Erythroblast (primary cell): Measurements from ENCODE around the gene APOO.
A peak's percentile ranks its signal among the peaks of the same experiment; 100 is the strongest.
"Not testable (repeated sequence)": the region's sequence is repeated elsewhere in the genome, so short reads cannot be mapped to it uniquely, and the experiment has no call there.

Experiments used
- DNase-seq, 2 experiments: peaks; one replicate each; lab custom pipeline; 2025; lab: John Stamatoyannopoulos, UW
- GATA1 ChIP-seq: IDR thresholded peaks from 2 replicates; pipeline ENCODE4 v1.6.1; 2011; ENCODE audit warnings: low read depth, mild to moderate bottlenecking, control low read depth, low read length, moderate library complexity
- POLR2A ChIP-seq: IDR thresholded peaks from 2 replicates; pipeline ENCODE4 v1.6.1; 2011; ENCODE audit warnings: mild to moderate bottlenecking, low read length

The APOO gene

GRCh38 chrX:23890933-23891332 is 16.8 kb downstream of the APOO start:
- DNase-seq, result no peak
- TF ChIP-seq POLR2A (no peak), GATA1 (no peak)

GRCh38 chrX:23888887-23889501 is 18.7 kb downstream of the APOO start:
- no peak for DNase-seq

GRCh38 chrX:23887918-23888317 is 19.8 kb downstream of the APOO start:
- no peak for DNase-seq
- no peak for TF ChIP-seq GATA1
- TF ChIP-seq POLR2A, result no peak

More at GRCh38 chrX:23888887-23889501, 18.7 kb downstream of the APOO start:
- no peak for TF ChIP-seq GATA1
- TF ChIP-seq POLR2A, result no peak

- no peak for TF ChIP-seq POLR2A
- TF ChIP-seq GATA1, result no peak
- peak; percentile 64 to 81 for DNase-seq
Observed at GRCh38 chrX:23887451-23887850, 20.3 kb downstream of the APOO start.

GRCh38 chrX:23885803-23886202 is 21.9 kb downstream of the APOO start:
- DNase-seq, result no peak

GRCh38 chrX:23884427-23885024 is 23.2 kb downstream of the APOO start:
- DNase-seq, result peak; percentile 60 to 82
- TF ChIP-seq GATA1 (no peak), POLR2A (no peak)

More at GRCh38 chrX:23885803-23886202, 21.9 kb downstream of the APOO start:
- TF ChIP-seq GATA1 (no peak), POLR2A (no peak)

- peak; percentile 1 to 53 for DNase-seq
- TF ChIP-seq POLR2A, result no peak
- no peak for TF ChIP-seq GATA1
Observed at GRCh38 chrX:23883737-23884354, 23.9 kb downstream of the APOO start.

- no peak for DNase-seq
- TF ChIP-seq POLR2A (no peak), GATA1 (no peak)
Observed at GRCh38 chrX:23879380-23880090, 28.2 kb downstream of the APOO start.

- TF ChIP-seq GATA1, result no peak
- TF ChIP-seq POLR2A, result no peak
Observed at GRCh38 chrX:23871905-23872546, 35.7 kb downstream of the APOO start.

GRCh38 chrX:23870041-23870440 is 37.7 kb downstream of the APOO start:
- TF ChIP-seq GATA1, result no peak
- TF ChIP-seq POLR2A, result no peak

More at GRCh38 chrX:23871905-23872546, 35.7 kb downstream of the APOO start:
- DNase-seq, result no peak

GRCh38 chrX:23864742-23865326 is 42.9 kb downstream of the APOO start:
- no peak for TF ChIP-seq POLR2A
- TF ChIP-seq GATA1, result no peak
- DNase-seq, result peak in 1 of 2 experiments; percentile 51

More at GRCh38 chrX:23870041-23870440, 37.7 kb downstream of the APOO start:
- no peak for DNase-seq

- DNase-seq, result not testable (repeated sequence)
Observed at GRCh38 chrX:23861952-23862351, 45.8 kb downstream of the APOO start.

GRCh38 chrX:23861215-23861896 is 46.4 kb downstream of the APOO start:
- no peak for DNase-seq
- TF ChIP-seq GATA1 (no peak), POLR2A (no peak)

GRCh38 chrX:23859238-23859637 is 48.5 kb downstream of the APOO start:
- DNase-seq, result not testable (repeated sequence)
